Stimulated activated CD4-positive, alpha-beta T cell treated with anti-CD3 and anti-CD28 coated beads, Interleukin-2, amount 100 ng/mL, for 48 hours (primary cell): ENCODE measurements around the gene SMURF1.

ENCODE experiments used
- DNase-seq, 2 donors: peaks; one replicate each; pipeline ENCODE4 v3.0.0-alpha.2; 2020

Gene SMURF1

GRCh38 chr7:99002148-99002826, 141.6 kb downstream of the SMURF1 start:
- DNase-seq: no peak

DNA sequence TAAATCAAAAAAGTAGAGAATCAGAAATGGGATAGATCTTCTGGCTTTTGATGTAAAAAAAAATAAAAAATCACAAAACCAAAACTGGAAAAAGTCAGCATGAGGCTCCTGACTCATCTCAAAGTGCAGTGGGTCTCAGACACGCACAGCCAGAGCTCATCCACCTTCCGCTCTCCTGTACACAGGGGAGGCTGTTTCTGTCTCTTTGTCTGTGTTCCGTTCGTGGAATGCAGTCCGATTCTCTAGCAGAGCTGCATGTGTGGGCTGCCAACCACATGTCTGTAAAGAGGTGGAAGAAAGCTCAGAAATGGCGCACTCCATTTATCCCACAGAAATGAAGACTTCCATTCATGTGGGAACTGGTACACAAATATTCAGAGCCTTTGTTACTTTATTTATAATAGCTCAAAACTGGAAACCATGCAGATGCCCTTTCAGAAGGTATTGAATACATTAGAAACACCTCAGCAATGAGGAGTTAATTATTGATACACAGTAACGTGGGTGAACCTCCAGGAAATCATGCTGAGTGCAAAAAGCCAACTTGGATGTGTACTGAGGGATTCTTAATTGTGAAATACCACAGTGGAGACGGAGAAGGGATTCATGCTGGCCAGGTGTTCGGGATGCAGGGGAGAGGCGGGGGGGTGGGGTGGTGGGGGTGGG, 142.3 kb downstream of the SMURF1 start:
- no peak for DNase-seq

GRCh38 chr7:99000904-99001465, 142.9 kb downstream of the SMURF1 start:
- DNase-seq: no peak

DNA sequence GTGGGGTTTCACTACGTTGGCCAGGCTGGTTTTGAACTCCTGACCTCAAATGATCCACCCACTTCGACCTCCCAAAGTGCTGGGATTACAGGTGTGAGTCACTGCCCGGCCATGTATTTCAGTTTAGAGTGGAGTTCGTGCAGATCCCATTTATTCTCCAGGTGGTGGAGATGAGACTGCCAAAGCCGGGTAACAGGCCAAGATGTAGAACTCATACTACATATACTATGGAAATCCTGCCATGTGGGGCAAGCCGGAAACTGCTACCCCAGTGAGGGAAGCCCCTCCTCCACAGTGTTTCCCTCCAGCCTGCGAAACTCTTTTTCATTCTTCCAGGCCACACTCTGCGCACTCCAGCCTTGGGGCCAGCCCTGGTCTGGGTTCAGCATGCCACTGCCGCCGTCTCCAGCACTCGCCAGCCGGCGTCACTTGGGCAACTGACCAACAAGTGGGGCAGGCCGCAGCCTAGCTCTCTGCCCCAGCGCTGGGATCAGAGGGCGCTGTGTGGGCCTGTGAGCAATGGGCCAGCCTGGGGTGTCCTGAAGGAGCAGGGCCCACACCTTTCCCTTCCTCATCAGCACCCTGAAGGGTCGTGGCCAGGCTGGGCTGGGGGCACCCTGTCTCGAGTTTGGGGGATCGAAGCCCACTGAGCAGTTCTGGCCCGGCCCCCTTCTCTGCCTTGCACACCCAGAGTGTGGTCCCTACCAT, 143.6 kb downstream of the SMURF1 start:
- no peak for DNase-seq

DNA sequence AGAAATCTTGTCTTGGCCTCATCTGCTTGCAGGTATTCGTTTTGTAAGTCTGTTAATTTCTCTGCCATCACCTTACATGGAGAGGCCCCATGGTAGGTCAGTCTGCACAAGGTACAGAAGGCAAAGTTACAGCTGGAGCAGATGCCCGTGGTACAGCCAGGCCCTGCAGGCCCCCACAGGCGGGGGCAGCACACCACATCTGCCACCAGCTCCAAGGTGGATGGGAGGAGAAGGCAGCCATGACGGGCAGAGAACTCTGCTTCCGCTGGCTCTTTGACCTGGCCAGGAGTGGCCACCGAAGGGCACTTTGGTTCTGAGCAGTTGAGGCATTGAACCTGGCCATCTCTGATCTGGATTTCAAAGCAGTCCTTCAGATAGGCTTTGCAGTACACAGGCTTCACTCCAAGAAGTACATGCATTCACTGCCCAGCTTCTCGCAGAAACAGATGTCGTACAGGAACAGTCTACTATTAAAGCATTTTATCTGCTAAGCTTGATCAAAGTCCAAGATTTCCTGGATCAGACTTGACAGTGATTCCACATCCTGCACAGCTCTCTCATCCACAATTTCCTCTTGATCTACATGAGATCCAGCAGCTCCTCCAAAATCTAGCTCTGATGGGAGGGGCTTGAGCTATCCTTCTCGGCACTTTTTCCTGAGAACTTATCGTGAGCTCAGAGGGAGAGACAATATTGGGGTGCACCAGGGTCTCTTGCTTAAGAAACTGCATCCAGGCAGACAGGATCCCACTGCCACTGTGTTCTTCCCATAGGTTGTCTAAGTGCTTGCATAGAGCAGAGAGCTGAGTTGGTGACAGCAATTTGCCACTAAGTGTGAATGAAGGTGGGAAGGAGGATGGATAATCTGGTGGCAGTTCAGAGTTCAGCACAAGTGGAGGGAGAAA, 144.8 kb downstream of the SMURF1 start:
- DNase-seq: no peak

- DNase-seq: no peak
Measured at GRCh38 chr7:98997846-98998245, 146.1 kb downstream of the SMURF1 start.

- no peak for DNase-seq
Measured at GRCh38 chr7:98996150-98996552, 147.8 kb downstream of the SMURF1 start.

GRCh38 chr7:98995523-98996149, 148.3 kb downstream of the SMURF1 start:
- DNase-seq: no peak

- no peak for DNase-seq
Measured at GRCh38 chr7:98995111-98995510, 148.8 kb downstream of the SMURF1 start.

GRCh38 chr7:98994046-98994944, 149.6 kb downstream of the SMURF1 start:
- DNase-seq: no peak

GRCh38 chr7:98993024-98993897, 150.6 kb downstream of the SMURF1 start:
- no peak for DNase-seq

GRCh38 chr7:98992076-98992475, 151.8 kb downstream of the SMURF1 start:
- no peak for DNase-seq

- DNase-seq: no peak
Measured at GRCh38 chr7:98991141-98991540, 152.8 kb downstream of the SMURF1 start.

DNA sequence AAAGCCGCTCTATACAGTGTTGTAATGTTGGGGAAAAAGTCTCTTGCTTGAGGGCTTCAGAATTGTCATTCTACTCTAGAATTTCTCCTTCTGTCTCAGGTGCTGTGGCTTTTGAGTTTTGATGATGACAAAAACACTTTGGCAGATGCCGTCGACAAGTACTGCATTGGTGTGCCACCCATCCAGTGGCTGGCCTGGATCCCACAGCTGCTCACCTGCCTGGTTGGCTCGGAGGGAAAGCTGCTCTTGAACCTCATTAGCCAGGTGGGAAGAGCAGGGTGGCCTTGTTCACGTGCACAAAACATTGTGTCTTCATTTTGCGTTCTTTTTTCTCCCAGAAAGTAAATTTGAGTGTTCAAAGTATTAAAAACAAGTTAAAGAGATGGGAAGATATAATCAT, 153.6 kb downstream of the SMURF1 start:
- DNase-seq: no peak

DNA sequence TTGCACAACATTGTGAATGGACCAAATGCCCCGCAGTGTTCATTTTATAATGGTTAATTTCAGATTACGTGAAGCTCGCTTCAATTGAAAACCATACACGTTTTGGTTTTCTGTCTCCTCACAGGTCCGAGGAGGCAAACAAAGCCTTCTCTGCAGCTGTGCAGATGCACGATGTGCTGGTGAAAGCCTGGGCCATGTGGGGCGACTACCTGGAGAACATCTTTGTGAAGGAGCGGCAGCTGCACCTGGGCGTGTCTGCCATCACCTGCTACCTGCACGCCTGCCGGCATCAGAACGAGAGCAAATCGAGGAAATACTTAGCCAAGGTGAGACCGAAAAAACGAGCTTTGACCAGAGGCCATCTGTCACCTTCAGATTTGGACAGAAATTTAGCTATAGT, 155.3 kb downstream of the SMURF1 start:
- DNase-seq: no peak

- DNase-seq: no peak
Measured at GRCh38 chr7:98985945-98986344, 158.0 kb downstream of the SMURF1 start.

DNA sequence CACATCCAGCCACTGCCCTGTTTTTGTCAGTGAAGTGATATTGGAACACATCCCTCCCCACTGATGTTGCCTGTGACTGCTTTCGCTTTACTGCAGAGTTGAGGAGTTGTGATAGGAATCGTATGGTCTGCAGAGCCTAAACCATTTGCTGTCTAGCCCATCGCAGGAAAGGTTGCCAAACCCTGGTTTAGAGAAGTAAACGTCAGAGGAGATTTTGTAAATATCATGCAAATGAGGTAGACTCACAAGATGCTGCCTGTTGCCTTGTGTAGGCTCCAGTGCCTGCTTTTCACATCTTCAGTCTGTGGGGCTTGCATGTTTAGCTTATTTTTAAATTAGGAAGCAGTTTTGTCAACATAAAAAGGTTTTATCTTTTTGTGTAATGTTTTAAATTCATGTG, 158.5 kb downstream of the SMURF1 start:
- no peak for DNase-seq

DNA sequence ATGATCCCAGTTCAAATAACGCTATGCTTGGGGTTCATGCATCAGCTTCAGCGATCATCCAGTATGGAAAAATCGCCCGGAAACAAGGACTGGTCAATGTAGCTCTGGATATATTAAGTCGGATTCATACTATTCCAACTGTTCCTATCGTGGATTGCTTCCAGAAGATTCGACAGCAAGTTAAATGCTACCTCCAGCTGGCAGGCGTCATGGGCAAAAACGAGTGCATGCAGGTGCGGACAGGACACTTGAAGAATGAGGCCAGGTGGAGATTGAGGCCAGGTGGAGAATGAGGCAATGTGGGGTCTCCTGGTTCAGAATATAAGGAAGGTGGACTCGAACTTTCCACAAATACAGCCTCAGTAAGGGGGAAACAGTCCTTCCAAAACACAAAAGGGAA, 159.8 kb downstream of the SMURF1 start:
- DNase-seq: no peak

GRCh38 chr7:98982686-98983085, 161.2 kb downstream of the SMURF1 start:
- DNase-seq: no peak

DNA sequence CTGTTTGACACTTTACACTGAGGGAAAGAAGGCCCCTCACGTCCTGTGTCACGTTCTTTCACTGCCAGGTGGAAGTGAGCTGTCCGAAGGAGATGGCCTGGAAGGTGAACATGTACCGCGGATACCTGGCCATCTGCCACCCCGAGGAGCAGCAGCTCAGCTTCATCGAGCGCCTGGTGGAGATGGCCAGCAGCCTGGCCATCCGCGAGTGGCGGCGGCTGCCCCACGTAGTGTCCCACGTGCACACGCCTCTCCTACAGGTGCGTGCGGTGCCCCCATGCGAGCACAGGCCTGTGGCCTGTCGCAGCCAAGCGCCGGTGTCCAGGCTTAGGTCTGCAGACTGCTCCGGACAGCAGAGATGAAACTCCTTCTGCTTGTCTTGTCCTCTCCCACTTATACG, 162.2 kb downstream of the SMURF1 start:
- DNase-seq: no peak
